Colon (tissue), 2 donors: ENCODE results near the gene CD8B.

Experiments
- FAIRE-seq: peaks from 2 replicates; lab custom pipeline; 2012; peaks lifted over from hg19 to GRCh38; lab: Jason Lieb, UNC
- donor health status: control.
- donor health status: control.

Gene CD8B

DNA sequence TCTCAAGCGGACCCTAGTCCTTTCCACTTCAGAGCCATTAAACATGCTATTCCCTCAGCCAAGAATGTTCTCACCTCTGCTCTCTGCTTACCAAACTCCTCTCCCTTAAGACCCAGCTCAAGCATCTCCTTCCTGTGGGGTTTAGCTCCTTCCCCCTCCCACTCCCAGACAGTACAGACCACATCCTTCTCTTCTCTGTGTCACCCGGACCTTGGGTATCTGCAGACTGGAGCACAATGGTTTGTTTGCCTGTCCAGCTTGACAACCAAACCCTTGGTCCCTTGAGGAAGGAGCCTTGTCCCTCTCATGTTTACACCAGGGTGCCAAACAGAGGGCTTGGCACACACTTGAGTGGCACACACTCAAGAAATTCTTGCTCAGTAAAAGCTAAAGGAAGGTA lies 66.8 kb downstream of the CD8B start:
- FAIRE-seq = no peak

DNA sequence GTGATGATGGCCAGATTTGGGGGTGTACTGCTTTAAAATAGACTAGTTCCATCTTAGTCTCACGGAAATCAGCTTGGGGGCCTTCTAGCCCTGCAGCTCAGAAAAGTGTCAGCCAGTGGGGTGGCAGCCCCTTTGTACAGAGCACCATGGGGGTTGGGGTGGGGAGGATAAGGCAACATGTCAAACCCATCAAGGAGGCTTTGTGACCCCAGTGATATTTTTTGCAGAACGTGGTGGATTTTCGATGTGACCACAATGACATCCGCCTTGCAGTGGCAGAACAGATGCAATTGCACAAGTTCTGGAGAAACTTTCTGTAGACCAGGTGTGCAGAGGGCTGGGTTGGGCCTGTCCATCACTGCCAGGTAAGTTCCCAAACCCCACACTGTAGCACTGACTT lies 67.9 kb downstream of the CD8B start:
- FAIRE-seq = no peak

DNA sequence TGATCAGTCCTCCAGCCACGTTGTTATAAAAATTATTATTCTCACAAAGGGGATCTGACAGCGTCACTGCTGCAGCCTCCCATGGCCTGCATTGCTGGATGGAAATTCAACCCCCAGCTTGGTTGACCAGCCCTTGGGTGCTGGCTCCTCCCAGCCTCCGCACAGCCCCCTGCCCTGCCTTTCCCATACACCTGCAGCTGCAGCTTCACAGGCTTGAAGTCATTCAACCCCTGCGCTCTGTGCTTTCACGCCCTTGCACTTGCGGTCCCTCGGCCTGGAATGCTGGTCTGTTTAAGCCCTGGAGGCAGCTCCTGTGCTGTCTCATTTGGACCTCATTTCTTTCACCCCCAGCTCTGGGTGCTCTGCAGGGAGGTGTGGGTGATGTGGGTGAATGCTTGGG lies 70.1 kb downstream of the CD8B start:
- no peak for FAIRE-seq

DNA sequence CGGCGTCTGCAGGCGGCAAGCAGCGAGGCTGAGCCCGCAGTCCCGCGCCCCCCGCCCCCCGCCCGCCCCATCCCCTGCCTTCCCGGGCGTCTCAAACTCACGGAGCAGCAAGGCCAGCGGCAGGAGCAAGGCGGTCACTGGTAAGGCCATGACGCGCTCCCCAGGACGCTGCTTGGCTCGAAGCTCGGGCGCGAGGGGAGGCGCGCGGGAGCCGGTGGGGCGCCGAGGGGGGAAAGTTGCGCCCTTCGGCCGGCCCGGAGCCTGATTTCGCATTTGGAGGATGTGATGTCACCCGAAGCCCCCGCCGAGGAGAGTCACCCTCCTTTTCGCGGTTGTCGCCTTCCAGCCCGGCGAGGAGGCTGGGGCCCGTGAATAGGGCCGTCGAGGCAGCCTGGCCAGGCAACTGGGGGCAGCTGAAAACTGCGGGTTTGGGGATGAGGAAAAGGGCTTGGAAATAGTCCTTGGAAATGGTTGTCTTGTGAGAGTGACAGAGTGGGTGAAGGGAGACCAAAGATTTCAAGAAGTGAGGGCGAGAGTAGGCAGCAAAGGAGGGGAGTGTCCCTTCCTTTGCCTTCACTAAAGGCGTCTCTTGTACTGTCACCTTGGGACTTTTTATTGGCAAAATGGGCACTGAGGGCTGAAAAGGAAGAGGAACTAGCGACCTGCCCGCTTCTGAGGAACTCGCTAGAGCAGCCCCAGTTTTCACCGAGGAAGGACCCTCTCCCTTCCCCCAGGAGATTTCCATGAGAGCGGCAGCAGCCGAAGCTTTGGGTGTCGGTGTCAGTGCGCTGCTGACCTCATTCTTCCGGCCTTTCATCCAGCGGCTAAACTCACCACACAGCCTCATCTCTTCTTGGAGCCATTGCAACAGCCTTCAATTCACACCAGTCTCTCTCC lies 70.8 kb downstream of the CD8B start, which contains the start of gene CD8A:
TSS of gene CD8A (minus strand) at position 238 of the 897 bp plus-strand sequence. CDS start at position 150, 88 bp downstream.
- FAIRE-seq = no peak

DNA sequence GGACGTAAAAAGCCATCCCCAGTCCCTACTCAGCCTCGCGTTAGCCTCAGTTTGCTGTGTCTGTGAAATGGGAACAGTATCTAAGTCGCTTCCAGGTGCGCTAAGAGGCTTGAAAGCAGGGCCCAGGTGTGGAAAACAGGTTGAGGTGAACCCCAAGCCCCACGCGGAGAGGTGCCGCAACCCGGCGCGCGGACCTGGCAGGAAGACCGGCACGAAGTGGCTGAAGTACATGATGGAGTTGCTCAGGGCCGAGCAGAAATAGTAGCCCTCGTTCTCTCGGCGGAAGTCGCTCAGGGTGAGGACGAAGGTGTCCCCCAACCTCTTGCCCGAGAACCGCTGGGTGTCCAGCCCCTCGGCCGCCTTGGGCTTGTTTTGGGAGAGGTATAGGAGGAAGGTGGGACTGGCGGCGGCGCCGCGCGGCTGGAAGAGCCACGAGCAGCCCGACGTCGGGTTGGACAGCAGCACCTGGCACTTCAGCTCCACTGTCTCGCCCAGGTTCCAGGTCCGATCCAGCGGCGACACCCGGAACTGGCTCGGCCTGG lies 71.5 kb downstream of the CD8B start:
- FAIRE-seq = no peak

DNA sequence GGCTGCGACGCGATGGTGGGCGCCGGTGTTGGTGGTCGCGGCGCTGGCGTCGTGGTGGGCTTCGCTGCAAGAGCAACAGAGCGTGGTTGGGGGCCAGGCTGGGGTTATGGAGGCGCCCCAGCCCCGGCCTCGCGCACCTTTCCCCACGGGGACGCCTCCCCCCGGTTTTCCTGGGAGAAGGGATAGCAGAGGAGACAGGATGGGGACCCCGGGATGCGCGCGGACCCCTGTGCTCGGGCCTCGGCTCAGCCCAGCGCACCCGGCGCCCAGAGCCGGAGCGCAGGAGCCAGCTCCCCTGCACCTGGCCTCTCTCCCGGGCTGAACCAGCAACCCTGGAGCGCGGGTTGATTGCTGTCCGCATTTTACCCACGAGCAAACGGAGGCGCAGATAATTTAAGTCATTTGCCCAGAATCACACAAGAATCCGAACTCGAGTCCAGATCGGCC lies 72.0 kb downstream of the CD8B start:
- no peak for FAIRE-seq

DNA sequence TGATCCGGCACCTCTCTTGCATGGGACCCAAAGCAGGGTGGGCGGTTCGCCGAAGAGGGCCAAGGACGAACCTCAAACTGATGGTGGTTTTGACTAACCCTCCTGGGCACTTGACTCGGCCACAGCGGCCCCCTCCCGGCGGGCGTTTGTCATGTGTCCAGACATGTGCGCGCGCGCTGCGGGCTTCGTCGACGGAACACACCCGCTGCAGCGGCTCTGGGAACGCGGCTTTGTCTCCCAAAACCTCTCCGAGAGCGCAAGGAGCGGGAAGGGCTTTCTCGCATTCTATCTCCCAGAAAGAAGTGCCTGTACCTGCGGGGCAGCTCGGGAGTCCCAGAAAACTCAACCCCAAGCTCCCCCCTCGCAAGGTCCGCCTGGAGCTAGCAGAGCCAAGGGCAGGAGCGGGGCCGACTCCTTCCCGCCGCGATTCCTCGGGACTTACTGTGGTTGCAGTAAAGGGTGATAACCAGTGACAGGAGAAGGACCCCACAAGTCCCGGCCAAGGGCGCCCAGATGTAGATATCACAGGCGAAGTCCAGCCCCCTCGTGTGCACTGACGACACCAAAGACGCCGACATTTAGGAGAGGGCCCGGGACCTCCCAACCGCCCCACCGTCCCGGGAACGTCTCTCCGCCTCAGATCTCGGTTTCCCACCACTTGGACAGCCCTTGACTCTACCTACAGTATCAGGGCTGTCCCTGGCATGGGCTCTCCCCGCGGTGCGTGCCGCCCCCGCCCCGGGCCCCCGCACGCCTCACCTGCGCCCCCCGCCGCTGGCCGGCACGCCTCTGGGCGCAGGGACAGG lies 72.6 kb downstream of the CD8B start:
- FAIRE-seq = no peak

DNA sequence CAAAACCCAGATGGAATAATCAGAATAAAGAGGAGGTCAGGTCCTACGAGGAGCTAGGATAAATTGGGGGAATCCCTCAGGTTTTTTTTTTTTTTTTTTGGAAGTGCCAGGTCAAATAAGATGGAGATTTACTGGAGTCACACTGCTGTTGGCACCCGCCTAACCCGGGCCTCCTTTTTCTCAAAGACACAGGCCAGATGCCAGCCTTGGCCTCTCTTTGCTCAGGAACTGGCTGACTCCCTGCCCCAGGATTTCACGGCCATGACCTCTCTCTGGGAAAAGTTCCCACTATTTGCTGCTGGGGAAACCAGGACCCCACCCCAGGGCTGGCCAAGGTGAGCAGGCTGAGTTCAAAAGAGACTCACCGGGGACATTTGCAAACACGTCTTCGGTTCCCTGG lies 73.5 kb downstream of the CD8B start:
- FAIRE-seq = no peak

DNA sequence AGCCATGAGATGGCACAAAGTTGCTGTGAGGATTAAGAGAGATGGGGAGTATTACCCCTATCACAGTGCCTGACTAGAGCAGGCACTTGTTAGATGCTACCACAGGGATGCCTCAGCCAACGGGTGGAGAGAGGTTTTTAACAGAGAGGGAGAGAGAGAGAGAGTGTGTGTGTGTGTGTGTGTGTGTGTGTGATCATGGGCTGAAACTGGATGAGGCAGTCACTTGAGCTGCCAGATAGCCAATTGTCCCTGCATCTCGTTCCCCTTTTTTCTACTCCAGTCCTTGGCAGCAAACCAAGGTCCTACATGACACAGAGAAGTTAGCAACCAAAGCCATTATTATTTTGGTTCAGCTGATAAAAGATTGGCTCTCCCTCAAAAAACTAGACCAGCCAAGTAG lies 74.0 kb downstream of the CD8B start:
- FAIRE-seq = no peak

DNA sequence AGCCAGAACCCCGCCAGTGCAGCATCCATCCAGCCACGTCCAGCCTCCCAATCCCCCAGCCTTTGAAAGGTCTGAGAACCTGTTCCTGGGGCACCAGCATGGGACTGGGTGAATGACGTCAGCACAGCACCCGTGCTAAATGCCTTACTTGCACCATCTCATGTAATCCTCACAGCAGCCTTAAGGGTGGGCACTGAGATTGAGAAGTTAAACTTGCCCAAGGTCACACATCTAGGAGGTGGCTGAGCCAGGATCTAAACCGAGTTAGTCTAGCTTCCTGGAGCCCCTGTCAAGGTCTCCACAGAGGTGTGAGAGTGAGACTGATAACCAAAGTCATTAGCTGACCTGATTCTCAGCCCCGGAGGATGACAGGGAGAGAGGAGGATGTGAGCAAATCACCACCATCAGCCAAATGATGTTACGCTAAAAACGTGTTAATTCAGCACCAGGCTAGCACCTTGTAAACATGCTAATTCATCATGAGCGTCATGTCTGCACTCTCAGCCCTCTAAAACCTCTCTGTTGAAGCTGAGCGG lies 75.6 kb downstream of the CD8B start:
- FAIRE-seq = no peak

DNA sequence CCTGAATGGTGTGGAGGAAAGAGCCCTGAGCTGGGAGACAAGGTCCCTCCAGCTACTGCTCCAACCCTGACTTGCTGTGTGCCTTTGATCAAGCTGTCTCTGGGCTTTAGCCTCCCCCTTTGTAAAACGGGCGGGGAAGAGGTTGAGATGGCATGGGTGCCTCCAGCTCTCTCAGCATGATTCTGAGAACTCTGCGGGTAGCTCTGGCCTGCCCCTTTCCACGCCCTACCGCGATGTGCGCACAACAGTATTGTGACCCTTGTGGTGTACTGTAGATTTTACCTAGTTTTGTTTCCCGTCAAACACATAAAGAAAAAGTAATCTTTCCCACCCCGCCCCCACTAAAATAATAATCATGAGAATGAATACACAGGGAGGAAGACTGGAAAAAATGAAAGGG lies 76.2 kb downstream of the CD8B start:
- FAIRE-seq = no peak

DNA sequence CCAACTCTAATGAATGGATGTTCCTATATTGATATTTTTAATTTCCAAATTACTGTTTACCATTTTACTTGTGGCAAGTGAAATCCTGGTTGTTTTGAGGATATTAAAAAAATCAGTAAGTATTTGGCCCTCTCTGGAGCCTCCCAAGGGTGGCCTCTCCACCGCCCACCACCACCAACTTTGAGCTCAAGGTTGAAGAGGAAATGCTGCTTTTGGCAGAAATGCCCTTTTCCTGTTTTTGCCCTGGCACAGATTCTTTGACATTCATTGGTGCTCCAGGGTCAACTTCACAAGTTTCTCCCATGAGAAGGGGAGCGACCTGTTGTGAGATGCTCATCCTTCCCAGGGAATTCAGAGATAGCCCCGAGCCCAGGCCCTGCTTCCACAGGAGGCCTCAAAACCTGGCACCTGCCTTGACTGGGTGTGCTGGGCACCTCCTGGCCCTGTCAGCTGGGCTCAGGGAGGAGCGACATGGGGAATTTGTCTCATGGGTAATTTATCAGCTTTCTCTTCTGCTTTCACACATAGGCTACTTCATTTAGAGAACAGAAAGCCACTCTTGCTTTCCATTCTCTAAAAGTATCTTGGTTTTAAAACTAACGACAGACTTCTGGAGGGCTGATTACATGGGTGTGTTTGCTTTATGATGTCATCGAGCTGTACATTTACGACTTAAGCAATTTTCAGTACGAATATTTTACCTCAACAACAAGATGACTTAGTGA lies 77.9 kb downstream of the CD8B start:
- no peak for FAIRE-seq

DNA sequence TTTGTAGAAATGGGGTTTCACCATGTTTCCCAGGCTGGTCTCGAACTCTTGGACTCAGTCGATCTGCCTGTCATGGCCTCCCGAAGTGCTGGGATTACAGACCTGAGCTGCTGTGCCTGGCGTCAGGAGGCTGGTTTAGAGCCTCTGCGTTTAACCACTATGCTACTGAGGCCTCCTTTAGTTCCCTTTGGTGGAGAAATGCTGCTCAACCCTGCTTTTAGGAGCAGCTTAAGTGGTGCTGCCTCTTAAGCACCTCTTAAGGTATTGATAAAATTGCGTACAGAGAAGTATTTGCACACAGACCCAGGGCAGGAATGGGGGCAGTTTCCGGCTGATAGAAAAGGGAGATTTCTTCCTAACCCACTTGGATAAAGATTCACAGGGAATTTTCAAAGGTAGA lies 78.9 kb downstream of the CD8B start:
- no peak for FAIRE-seq

DNA sequence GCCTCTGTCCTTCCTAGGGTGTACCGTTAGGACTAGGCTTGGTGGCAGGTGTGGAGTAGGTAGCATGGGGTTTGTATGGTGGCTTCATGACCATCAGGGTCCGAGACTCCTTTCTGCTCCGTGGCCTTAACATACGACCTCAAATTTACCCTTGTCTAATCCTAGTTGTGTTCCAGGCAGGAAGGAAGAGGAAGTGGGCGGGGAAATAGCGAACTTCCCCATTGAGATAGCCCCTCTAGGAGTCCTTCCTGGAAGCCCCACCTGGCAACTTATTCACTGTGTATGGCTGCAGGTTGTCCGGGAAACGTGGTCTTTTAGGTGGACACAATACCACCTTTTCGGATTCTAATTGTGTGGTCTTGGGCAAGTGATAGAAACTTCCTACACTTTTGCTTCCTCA lies 80.3 kb downstream of the CD8B start:
- no peak for FAIRE-seq

DNA sequence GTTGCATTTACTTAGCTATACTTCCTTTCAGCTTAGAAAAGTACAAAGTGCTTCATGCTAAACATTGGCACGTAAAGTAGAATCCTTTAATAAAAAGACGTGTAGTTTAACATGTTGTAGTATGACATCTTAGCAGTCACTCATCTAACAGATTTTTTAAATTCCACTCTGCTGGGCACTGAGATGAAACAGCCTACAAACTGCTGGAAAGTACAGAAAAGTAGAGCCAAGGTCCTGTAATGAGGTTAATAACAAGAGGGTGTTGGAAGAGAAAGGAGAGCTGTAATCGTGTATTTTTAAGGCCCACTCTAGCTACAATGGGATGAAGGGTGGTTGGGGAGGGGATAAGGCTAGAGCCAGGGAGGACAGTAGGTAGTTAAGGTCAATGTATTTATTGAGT lies 81.7 kb downstream of the CD8B start:
- FAIRE-seq = no peak

DNA sequence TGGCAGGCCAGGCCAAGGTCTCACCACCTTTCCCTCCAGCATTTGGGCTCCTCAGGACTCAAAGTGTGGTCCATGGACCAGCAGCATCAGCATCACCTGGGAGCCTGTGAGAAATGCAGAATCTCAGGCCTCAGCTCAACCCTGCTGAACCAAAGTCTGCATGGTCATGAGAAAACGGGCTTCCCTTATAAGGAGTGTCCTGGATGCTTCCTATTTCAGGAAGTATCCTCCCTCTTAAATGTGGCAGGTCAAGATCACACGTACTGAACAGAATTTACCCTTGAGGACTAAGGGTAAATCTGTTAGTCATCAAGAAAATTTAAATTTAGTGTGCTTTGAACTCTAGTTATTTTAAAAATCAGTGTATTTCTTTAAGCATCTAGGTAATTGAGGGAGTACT lies 82.7 kb downstream of the CD8B start:
- no peak for FAIRE-seq

DNA sequence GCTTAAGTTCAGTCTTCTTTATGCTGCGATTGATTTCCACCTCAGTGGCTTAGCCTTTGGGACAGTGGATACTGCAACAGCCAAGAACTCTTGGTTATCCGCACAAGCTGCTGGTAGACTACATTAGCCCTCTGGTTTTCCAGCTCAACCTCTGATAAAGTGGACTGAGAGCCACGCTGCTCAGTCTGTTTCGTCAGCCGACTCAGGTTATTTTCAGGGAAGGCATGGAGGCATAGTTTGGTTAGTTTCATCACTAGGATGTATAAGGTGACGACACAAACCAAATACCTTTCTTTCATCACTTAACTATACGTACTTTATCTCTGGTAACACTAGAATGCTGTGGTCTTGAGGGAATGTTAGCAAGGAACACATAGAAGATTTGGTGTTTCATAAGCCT lies 85.2 kb downstream of the CD8B start:
- no peak for FAIRE-seq

DNA sequence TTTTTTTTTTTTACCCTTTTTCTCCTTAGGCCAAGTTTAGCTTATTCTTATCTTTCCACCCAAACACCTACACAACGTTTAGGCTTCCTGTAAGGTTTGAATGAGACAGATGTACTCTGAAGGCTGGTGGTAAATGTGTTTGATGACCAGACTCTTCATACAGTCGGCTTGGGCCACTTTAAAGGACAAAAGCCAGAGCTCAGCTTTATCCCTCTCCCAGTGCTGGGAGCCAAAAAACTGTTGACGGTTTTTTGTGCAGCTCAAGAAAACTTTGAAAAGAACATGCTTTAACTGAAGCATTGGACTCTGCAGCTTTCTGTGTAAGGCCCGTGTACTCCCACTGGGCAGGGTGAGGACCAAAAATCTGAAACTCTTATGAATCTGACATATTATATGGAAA lies 86.3 kb downstream of the CD8B start:
- no peak for FAIRE-seq

DNA sequence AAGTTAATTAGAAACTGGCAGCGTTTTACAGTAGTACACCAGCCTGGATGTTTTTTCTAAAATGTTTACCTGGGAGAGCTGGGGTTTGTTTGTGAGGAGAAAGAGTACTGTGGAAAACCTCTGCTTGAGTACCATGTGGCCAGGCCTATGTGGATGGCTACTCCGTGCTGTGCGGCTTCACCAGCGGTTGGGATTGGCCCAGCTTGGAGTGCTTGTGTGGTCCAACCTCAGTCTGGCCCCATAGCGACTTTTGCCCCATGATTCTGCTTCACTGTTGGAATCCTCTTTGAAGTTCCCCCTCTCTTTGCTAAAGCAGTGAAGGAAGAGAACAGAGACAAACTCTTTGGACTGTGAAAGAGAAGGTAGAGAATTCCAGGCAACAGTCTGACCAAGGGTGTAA lies 86.8 kb downstream of the CD8B start:
- FAIRE-seq = no peak

DNA sequence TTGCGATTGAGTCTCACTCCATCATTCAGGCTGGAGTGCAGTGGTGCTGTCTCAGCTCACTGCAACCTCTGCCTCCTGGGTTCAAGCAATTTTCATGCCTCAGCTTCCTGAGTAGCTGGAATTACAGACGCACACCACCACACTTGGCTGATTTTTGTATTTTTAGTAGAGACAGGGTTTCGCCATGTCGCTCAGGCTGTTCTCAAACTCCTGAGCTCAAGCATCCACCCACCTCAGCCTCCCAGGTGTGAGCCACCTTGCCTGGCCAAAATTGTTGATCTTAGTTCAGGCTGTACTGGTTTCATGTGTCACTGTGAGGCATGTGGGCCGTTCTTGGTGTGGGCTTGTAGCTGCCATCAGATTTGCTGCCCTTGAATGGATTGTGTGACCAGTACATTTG lies 89.1 kb downstream of the CD8B start:
- no peak for FAIRE-seq

DNA sequence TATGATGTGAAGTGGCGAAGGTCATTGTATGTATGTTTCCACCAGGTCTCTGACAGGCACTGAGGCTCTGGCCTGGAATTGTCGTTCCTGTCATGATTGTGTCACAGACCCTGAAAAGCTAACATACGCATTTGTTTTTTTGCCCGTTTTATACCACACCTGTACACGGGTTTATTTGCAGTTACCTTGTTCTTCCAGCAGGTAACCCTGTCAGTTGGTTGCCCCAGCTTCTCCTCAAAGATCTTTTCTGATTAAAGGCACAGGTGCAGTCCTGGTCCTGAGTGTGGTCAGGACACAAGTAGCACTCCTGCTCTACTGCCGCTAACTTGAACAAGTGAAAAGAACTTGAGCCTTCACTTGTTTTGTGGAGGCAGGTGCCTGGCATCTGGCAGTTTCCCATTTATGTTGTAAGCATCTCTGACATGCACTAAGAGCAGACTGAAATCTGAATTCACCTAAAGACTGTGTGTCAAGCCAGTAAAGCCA lies 90.8 kb downstream of the CD8B start:
- no peak for FAIRE-seq

DNA sequence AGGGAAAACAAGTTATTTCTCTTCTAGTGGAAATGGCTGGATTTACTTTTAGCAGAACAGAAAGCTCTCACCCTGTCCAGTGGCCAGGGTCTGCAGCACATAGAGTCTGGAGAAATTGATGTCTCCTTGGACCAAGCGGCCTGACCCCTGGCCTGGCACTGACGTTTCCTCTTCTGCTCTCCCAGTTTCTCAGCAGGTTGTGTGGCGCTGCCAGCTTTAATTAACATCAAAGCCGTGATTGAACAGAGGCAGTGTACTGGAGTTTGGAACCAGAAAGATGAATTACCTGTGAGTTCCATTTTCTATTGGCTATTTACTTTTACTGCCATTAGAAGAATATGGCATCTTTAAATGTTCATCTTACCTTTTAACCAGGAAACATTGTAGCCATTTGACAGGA lies 91.8 kb downstream of the CD8B start:
- no peak for FAIRE-seq
